OCI-LY7 (cell line): ENCODE measurements around the gene RNF217. TPM values are rescaled to one million over a fixed set of nuclear protein-coding genes. Genes with fewer than 3 reads are reported as not detected.

Experiments
- BruUV-seq: library from RNA; stranded (reverse); fragments of 400-500 nt; replicated peaks from 2 replicates; lab custom pipeline; 2021; lab: Mats Ljungman, UMichigan
- CTCF ChIA-PET: fragments of 300-600 bp; sonication (Branson Sonifier 250); formaldehyde crosslinking; loops from one replicate; lab custom pipeline; 2022; ENCODE audit warnings: antibody characterized with exemption; ENCODE audit not compliant: unreplicated experiment; lab: Charles Lee
- POLR2A ChIA-PET: fragments of 300-600 bp; sonication (Branson Sonifier 250); formaldehyde crosslinking; loops from one replicate; lab custom pipeline; 2022; ENCODE audit warnings: antibody characterized with exemption; lab: Charles Lee
- DNase-seq: peaks from one replicate; pipeline ENCODE4 v3.0.0-alpha.2; 2015; ENCODE audit warnings: low spot score
- H2AFZ ChIP-seq: fragments of 200-600 bp; sonication (generic), shearing (Covaris generic); 2 replicates; pipeline ENCODE4 v1.6.1; 2014; ENCODE audit warnings: mild to moderate bottlenecking, antibody characterized with exemption, low read length, moderate library complexity
- H3K27ac ChIP-seq: fragments of 200-600 bp; sonication (generic); 2 replicates; pipeline ENCODE4 v1.5.1; 2014; ENCODE audit warnings: mixed run types, low read depth, mild to moderate bottlenecking, moderate library complexity, low read length, inconsistent platforms; ENCODE audit not compliant: poor library complexity, severe bottlenecking
- H3K36me3 ChIP-seq: fragments of 200-600 bp; sonication (generic); 2 replicates; pipeline ENCODE4 v1.6.1; 2014; ENCODE audit warnings: mild to moderate bottlenecking, antibody characterized with exemption, low read length, moderate library complexity, mixed read lengths; ENCODE audit not compliant: insufficient read depth
- H3K4me1 ChIP-seq: fragments of 200-600 bp; sonication (generic); 2 replicates; pipeline ENCODE4 v1.5.1; 2014; ENCODE audit warnings: mild to moderate bottlenecking, low read length; ENCODE audit not compliant: insufficient read depth, poor library complexity, severe bottlenecking
- H3K4me2 ChIP-seq: fragments of 200-600 bp; sonication (generic); 2 replicates; pipeline ENCODE4 v1.6.1; 2014; ENCODE audit warnings: mild to moderate bottlenecking, low read length
- H3K4me3 ChIP-seq: fragments of 200-600 bp; sonication (generic); 2 replicates; pipeline ENCODE4 v1.5.1; 2014; ENCODE audit warnings: mild to moderate bottlenecking, low read depth, low read length; ENCODE audit not compliant: poor library complexity, severe bottlenecking
- H3K79me2 ChIP-seq: fragments of 200-600 bp; sonication (generic); 2 replicates; pipeline ENCODE4 v1.6.1; 2016; ENCODE audit warnings: low read depth, mild to moderate bottlenecking, low read length, moderate library complexity, mixed read lengths; ENCODE audit not compliant: insufficient read depth
- H3K9me2 ChIP-seq: fragments of 200-600 bp; sonication (generic); 2 replicates; pipeline ENCODE4 v1.6.1; 2016; ENCODE audit warnings: mild to moderate bottlenecking, low read length, mixed read lengths; ENCODE audit not compliant: insufficient read depth
- H3K9me3 ChIP-seq: fragments of 200-600 bp; sonication (generic); 2 replicates; pipeline ENCODE4 v1.6.1; 2014; ENCODE audit warnings: mild to moderate bottlenecking, mixed run types, low read length, mixed read lengths
- H4K20me1 ChIP-seq: fragments of 200-600 bp; sonication (generic); 2 replicates; pipeline ENCODE4 v1.6.1; 2014; ENCODE audit warnings: mild to moderate bottlenecking, antibody characterized with exemption, low read length, moderate library complexity, mixed read lengths; ENCODE audit not compliant: insufficient read depth
- CTCF ChIP-seq: fragments of 200-600 bp; sonication (generic); conservative IDR thresholded peaks from 2 replicates; pipeline ENCODE4 v1.5.1; 2014; ENCODE audit warnings: mild to moderate bottlenecking, antibody characterized with exemption, low read length, moderate library complexity, mixed read lengths
- EZH2phosphoT487 ChIP-seq: fragments of 200-600 bp; sonication (generic); IDR thresholded peaks from 2 replicates; pipeline ENCODE4 v1.6.1; 2018; ENCODE audit warnings: low read depth, borderline replicate concordance, mild to moderate bottlenecking, mixed run types, antibody characterized with exemption, low read length, moderate library complexity, mixed read lengths
- intact Hi-C: fragments of 100-400 bp; cut with micrococcal nuclease; formaldehyde crosslinking; loops from one replicate; pipeline ENCODE4 v1.10.0; 2022; ENCODE audit not compliant: unreplicated experiment
- total RNA-seq, 2 experiments: library from RNA; depleted of rRNA in 1 of 2; stranded (reverse); fragments of >200 nt in 1 of 2; shearing (Covaris generic) in 1 of 2; gene quantifications; 2 replicates each; pipeline ENCODE4 v1.2.3, GENCODE V29; 2014 to 2022

The RNF217 gene
- total RNA-seq, 2 experiments from 2014 or later, result not detected

GRCh38 chr6:124979294-124979678 lies 17.0 kb downstream of the RNF217 start:
- CTCF ChIA-PET, result no interaction called here
- POLR2A ChIA-PET, result no interaction called here

GRCh38 chr6:124982669-124983068 lies 20.4 kb downstream of the RNF217 start:
- intact Hi-C loops, result no loop called here
- no TSS peak for BruUV-seq
- ChIA-PET POLR2A (no interaction called here), CTCF (no interaction called here)
- TF ChIP-seq EZH2phosphoT487, result no peak
- no peak for DNase-seq
- H3K4me3 ChIP-seq, result no peak overlapping the region
- H2AFZ ChIP-seq, result no peak overlapping the region
- H3K36me3 ChIP-seq, result no peaks in the 10 kb centered on the region
- H3K9me2 ChIP-seq, result no peaks in the 10 kb centered on the region
- H3K79me2 ChIP-seq, result no peaks in the 10 kb centered on the region
- no peaks in the 10 kb centered on the region for H3K9me3 ChIP-seq
- H3K4me2 ChIP-seq, result no peak overlapping the region
- no peak overlapping the region for H3K27ac ChIP-seq
- no peaks in the 10 kb centered on the region for H4K20me1 ChIP-seq
- H3K4me1 ChIP-seq, result no peaks in the 10 kb centered on the region

More at GRCh38 chr6:124979294-124979678, 17.0 kb downstream of the RNF217 start:
- Histone ChIP-seq H2AFZ (no peak overlapping the region), H3K4me1 (no peaks in the 10 kb centered on the region), H3K9me3 (no peaks in the 10 kb centered on the region), H3K4me3 (no peak overlapping the region), H3K36me3 (no peaks in the 10 kb centered on the region), H3K9me2 (no peaks in the 10 kb centered on the region), H3K4me2 (no peak overlapping the region), H4K20me1 (no peaks in the 10 kb centered on the region), H3K79me2 (no peaks in the 10 kb centered on the region), H3K27ac (no peak overlapping the region)
- DNase-seq, result no peak
- intact Hi-C loops, result no loop called here
- no peak for TF ChIP-seq CTCF
- TF ChIP-seq EZH2phosphoT487, result no peak
- BruUV-seq, result no TSS peak

DNA sequence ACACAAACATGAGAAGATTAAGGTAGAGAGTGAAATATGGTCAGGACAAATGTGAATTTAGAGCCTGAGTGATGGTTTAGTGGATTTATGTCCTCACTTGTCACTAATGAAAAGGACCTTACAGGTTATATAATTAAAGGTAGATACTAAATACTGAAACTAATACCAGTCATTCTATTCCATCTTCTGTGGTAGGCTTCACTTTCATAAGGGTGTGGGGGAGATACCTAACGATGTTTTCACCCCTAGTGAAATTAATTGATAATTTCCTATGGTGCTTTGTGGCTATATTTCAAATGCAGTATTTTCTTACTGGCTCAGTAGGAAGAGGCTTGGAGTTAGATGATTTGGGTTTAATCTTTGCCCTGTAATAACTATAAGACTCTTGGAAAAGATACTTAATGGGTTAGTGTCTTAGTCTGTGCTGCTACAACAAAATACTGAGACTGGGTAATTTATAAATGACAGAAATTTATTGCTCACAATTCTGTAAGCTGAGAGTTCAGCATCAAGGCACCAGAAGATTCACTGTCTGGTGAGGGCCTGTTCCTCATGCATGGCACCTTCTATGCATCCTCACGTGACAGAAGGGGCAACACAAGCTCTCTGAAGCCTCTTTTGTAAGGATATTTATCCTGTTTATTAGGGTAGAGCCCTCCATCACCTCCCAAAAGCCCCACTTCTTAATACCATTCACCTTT lies 21.3 kb downstream of the RNF217 start:
- Histone ChIP-seq H3K27ac (no peak overlapping the region), H3K9me3 (no peaks in the 10 kb centered on the region), H3K36me3 (no peaks in the 10 kb centered on the region), H3K79me2 (no peaks in the 10 kb centered on the region), H2AFZ (no peak overlapping the region), H3K4me2 (no peak overlapping the region), H4K20me1 (no peaks in the 10 kb centered on the region), H3K4me1 (no peaks in the 10 kb centered on the region), H3K9me2 (no peaks in the 10 kb centered on the region), H3K4me3 (no peak overlapping the region)
- POLR2A ChIA-PET, result no interaction called here
- no TSS peak for BruUV-seq
- intact Hi-C loops, result no loop called here
- DNase-seq, result no peak
- no peak for TF ChIP-seq EZH2phosphoT487
- no peak for TF ChIP-seq CTCF
- CTCF ChIA-PET, result no interaction called here
